NCI-H1930 (cell line): Measurements from ENCODE around the gene SFT2D2.

Experiments
- DNase-seq, 2 experiments: peaks; one replicate each; lab custom pipeline; 2025; lab: John Stamatoyannopoulos, UW

SFT2D2 gene

GRCh38 chr1:168223681-168224540, 1.9 kb upstream of the SFT2D2 start:
- DNase-seq: no peak

GRCh38 chr1:168224991-168225390, 813 bp upstream of the SFT2D2 start:
- no peak for DNase-seq

- DNase-seq: no peak
Observed at GRCh38 chr1:168227620-168228019, 1.8 kb downstream of the SFT2D2 start.

GRCh38 chr1:168229893-168230292, 4.1 kb downstream of the SFT2D2 start:
- DNase-seq: no peak

GRCh38 chr1:168230709-168231108, 4.9 kb downstream of the SFT2D2 start:
- no peak for DNase-seq

GRCh38 chr1:168234846-168235547, 9.2 kb downstream of the SFT2D2 start:
- peak; percentile 8 to 43 for DNase-seq

GRCh38 chr1:168235548-168235885, 9.7 kb downstream of the SFT2D2 start:
- no peak for DNase-seq

GRCh38 chr1:168235937-168236336, 10.1 kb downstream of the SFT2D2 start:
- DNase-seq: no peak

GRCh38 chr1:168236836-168237611, 11.2 kb downstream of the SFT2D2 start:
- no peak for DNase-seq

GRCh38 chr1:168243198-168243597, 17.4 kb downstream of the SFT2D2 start:
- DNase-seq: no peak

- no peak for DNase-seq
Observed at GRCh38 chr1:168243636-168244212, 17.9 kb downstream of the SFT2D2 start.

- DNase-seq: no peak
Observed at GRCh38 chr1:168245042-168245441, 19.2 kb downstream of the SFT2D2 start.

- no peak for DNase-seq
Observed at GRCh38 chr1:168246506-168246905, 20.7 kb downstream of the SFT2D2 start.

GRCh38 chr1:168252204-168252733, 26.5 kb downstream of the SFT2D2 start:
- no peak for DNase-seq

GRCh38 chr1:168256164-168256563, 30.4 kb downstream of the SFT2D2 start:
- no peak for DNase-seq

- no peak for DNase-seq
Observed at GRCh38 chr1:168257397-168257796, 31.6 kb downstream of the SFT2D2 start.

- no peak for DNase-seq
Observed at GRCh38 chr1:168259567-168259966, 33.8 kb downstream of the SFT2D2 start.

- DNase-seq: no peak
Observed at GRCh38 chr1:168260393-168260792, 34.6 kb downstream of the SFT2D2 start.

- no peak for DNase-seq
Observed at GRCh38 chr1:168261390-168261789, 35.6 kb downstream of the SFT2D2 start.

GRCh38 chr1:168263130-168263529, 37.3 kb downstream of the SFT2D2 start:
- DNase-seq: no peak

GRCh38 chr1:168264296-168264695, 38.5 kb downstream of the SFT2D2 start:
- no peak for DNase-seq

GRCh38 chr1:168265596-168265995, 39.8 kb downstream of the SFT2D2 start:
- DNase-seq: no peak
